ENCODE results near the gene NDC1.

GRCh38 chr1:53847980-53848379 lies 9.9 kb upstream of the NDC1 start:
- no peak for TF ChIP-seq TAF1 (IDR thresholded peaks at IDR 0.05; ENCODE audit: borderline replicate concordance, low read depth, low read length)
- no peak for TF ChIP-seq POLR2A (IDR thresholded peaks at IDR 0.05; ENCODE audit: low read depth, low read length)
- no peak for TF ChIP-seq POLR2AphosphoS5 (IDR thresholded peaks at IDR 0.05; ENCODE audit: low read depth, low read length)
